ENCODE results near the gene FBXL19.
A peak's percentile ranks its signal among the peaks of the same experiment; 100 is the strongest.

The FBXL19 gene

GRCh38 chr16:30895627-30896260 is 27.6 kb upstream of the FBXL19 start:
- DNase-seq = no peak

GRCh38 chr16:30896261-30896888 is 27.0 kb upstream of the FBXL19 start, which contains the start of gene CTF1:
Gene CTF1, plus strand, starts transcription at chr16:30896614. Its CDS starts 30 bp downstream, at chr16:30896644.
- no peak for DNase-seq

GRCh38 chr16:30896889-30897733 is 26.3 kb upstream of the FBXL19 start:
- peak; percentile 87 for DNase-seq

- no peak for DNase-seq
Observed at GRCh38 chr16:30899794-30900193, 23.6 kb upstream of the FBXL19 start.

GRCh38 chr16:30900588-30900987 is 22.8 kb upstream of the FBXL19 start:
- DNase-seq = no peak

- peak; percentile 48 for DNase-seq
Observed at GRCh38 chr16:30901201-30902028, 22.0 kb upstream of the FBXL19 start.

GRCh38 chr16:30902029-30902972 is 21.1 kb upstream of the FBXL19 start:
- DNase-seq = peak; percentile 69

- peak; percentile 40 for DNase-seq
Observed at GRCh38 chr16:30903002-30903401, 20.4 kb upstream of the FBXL19 start.

- peak; percentile 32 for DNase-seq
Observed at GRCh38 chr16:30903596-30903995, 19.8 kb upstream of the FBXL19 start.

- DNase-seq = no peak
Observed at GRCh38 chr16:30904114-30904780, 19.1 kb upstream of the FBXL19 start.

GRCh38 chr16:30907064-30907463 is 16.3 kb upstream of the FBXL19 start:
- DNase-seq = no peak

- DNase-seq = no peak
Observed at GRCh38 chr16:30910427-30911029, 12.8 kb upstream of the FBXL19 start.

- no peak for DNase-seq
Observed at GRCh38 chr16:30912794-30913412, 10.5 kb upstream of the FBXL19 start.

GRCh38 chr16:30914830-30915229 is 8.5 kb upstream of the FBXL19 start:
- DNase-seq = no peak

- no peak for DNase-seq
Observed at GRCh38 chr16:30918614-30919013, 4.8 kb upstream of the FBXL19 start.

GRCh38 chr16:30920891-30921290 is 2.5 kb upstream of the FBXL19 start:
- DNase-seq = no peak

- no peak for DNase-seq
Observed at GRCh38 chr16:30921459-30921747, 2.0 kb upstream of the FBXL19 start.

- DNase-seq = peak; percentile 92
Observed at GRCh38 chr16:30921748-30922419, 1.5 kb upstream of the FBXL19 start.

GRCh38 chr16:30922420-30922959 is 882 bp upstream of the FBXL19 start:
- DNase-seq = peak; percentile 99
